ENCODE measurements around the gene SPATA6L.
"Not testable (repeated sequence)": the region's sequence is repeated elsewhere in the genome, so short reads cannot be mapped to it uniquely, and the experiment has no call there.

SPATA6L gene

DNA sequence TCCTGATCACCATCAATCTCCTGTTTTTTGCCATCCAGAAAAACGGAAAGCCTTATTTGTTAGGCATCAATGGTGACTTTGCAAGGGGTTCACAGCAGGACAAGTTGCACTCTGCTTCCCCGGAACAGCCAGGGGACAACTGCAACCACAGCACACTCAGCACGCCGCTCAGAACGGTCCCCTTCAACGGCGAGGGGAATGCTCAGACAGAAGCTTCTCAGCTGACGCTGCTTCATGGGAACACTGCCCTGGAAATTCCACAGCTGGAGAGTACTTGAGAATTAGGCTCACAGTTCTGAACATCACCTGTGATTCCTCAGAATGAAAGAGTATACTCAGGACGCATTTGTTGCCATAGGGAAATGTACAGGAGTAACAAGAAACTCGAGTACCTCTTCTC is 44.3 kb downstream of the SPATA6L start:
- no peak for DNase-seq

DNA sequence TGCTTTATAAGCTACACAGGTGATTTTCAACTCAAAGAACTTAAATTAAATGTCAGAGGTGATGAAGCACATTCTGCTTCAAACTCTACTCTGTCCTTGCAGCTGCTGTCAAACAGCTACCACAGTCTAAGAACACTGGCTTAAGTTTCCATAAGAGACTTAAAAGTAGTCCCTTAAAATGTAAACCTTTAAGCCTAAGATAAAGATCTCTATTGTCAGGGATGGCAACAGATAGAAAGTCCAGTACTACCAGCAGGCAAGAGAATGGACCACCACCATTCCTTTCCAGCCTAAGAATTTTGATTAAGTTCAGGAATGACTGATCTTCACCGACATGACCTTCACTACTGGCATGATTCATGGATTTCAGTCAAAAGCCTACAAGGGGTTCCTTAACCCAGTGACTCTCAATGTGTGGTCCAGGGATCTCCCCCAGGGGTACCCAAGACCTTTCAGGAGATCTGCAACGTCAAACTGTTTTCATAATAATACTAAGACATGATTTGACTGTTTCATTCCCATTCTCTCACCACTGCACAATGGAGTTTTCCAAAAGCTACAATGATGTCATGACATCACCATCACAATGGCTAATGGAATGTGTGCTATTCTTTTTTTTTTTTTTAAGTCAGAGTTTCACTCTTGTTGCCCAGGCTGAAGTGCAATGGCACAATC is 45.3 kb downstream of the SPATA6L start:
- no peak for DNase-seq

DNA sequence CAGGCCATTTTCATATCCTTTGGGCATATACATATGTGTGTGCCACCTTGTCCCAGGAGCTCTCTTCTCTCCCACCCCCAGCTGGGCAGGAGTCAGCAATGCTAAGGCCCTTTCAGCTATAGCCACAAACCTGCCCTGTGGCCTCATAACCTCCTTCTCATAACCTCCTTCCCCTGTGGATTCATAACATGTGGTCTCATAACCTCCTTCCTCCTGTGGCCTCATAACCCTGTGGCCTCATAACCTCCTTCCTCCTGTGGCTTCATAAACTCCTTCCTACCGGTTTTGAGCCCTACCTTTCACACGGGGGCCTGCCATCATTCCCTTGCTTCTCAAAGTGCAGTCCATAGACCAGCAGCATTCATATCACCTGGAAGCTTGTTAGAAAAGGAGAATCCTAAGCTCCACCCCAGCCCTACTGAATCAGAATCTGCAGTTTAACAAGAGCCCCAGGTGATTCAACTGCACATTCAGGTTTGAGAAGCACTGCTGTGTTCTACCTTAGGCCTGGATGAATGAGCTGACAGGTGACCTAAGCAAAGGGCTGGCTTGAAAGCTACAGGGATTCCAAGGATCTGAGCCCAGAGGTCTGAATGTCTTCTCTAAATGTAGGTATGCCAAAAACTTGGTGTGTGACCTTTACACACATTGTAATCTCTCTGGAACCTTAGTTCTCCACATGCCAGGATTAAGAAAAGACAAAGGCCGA is 46.1 kb downstream of the SPATA6L start:
- DNase-seq: no peak

DNA sequence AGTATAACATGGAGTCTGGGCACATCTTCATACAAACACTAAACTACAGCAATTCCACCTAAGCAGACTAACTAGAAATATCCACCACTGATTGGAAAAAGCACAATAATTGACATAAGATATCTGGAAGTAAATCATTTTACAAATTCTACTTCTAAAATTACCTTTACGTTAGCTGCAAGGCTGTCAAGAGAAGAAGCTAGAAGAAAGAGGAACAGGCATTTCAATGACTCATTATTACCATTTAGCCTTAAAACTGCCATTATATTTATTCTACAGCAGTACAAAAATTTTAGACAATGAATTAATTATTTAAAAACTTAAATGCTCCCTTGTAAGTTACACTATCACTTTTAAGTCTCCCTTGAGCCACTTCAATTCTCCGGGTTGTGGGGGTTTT is 47.6 kb downstream of the SPATA6L start:
- DNase-seq: no peak

DNA sequence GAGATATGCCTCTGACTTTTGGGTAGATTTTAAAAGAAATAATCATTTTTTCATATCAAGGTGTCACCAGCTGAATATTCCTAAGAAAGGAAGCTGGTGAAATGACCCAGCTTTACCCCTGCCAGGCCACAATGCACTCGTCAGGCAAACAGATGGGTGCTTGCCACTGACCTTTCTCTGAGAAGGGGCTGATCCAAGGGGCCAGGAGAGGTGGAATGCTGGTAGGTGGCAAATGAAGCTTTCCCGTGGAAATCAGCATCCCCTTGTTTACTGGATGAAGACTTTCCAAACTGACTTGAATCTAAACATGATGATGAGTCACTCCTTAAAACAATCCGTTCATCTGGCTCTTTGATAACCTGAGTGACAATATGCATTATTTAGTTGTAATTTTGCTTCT is 48.5 kb downstream of the SPATA6L start:
- DNase-seq: no peak

DNA sequence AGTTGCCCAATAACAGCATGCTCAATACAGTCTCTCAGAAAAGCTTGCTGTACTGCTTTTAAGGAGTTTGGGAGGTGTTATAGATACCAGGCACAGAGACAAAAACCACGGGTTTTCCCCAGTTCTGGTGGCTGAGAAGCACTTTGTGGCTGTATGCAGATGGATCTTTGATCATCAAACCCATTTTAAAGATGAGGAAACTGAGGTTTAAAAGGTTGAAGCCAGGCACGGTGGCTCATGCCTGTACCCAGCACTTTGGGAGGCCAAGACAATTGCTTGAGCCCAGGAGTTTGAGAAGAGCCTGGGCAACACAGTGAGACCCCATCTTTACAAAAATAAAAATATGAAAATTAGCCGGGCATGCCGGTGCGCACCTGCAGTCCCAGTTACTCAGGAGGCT is 50.5 kb downstream of the SPATA6L start:
- no peak for DNase-seq

DNA sequence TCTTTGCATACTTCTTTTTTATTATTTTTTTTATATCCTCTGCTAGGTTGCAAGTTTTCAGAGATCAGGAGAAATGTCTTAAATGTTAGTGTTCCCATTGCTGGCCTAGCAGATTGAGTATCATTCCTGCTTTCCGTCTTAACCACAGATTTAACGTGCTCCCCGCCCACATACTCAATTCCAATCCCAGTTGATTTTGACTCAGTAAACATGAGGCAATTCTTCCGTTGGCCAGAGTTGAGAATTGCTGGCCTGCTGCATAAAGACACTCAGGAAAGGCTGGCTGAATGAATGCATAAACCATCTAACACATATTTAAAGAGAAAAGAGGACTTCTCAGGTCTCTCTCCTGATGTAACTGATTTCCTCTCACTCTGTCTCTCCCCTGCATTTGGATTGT is 51.0 kb downstream of the SPATA6L start:
- DNase-seq: no peak

DNA sequence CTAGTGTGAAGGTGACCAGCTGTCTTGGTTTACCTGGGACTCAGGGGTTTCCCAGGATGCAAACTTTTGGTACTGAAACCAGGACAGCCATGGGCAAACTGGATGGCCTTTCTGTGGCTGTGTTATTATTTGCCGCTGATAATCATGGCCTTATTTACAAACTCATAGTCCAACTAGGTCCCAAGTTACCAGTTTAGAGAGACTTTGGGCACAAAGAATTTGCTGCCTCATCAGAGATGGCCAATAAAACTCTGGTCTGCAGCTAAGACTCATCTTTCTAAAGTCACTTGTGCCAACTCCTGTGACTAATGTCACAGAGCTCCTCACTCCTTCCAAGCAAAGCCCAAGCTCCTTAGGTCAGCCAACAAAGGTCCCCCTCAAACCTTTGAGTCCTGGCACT is 51.7 kb downstream of the SPATA6L start:
- DNase-seq: no peak

DNA sequence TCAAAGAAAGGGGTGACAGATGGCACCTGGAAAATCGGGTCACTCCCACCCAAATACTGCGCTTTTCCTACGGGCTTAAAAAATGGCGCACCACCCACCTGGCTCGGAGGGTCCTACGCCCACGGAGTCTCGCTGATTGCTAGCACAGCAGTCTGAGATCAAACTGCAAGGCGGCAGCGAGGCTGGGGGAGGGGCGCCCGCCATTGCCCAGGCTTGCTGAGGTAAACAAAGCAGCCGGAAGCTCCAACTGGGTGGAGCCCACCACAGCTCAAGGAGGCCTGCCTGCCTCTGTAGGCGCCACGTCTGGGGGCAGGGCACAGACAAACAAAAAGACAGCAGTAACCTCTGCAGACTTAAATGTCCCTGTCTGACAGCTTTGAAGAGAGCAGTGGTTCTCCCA is 60.2 kb downstream of the SPATA6L start:
- DNase-seq: not testable (repeated sequence)

DNA sequence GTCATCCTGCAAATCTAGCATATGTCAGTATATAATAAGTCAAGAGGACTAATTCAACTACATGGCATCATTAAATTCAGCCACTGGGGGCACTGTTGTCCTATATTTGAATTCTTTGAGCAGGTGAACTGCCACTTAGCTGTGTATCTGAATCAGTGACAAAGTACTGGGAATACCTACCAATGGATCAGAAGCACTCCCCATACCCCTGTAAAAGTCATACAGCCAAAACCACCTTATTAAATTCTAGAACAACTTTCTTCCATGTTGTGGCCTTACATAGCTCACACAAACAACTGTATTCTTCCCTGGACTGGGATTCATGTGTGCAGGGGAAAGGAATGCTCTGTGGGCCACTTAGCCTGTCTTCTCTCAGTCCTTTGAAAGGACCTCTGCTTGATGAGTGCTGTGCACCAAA is 61.6 kb downstream of the SPATA6L start:
- DNase-seq: peak; percentile 70

DNA sequence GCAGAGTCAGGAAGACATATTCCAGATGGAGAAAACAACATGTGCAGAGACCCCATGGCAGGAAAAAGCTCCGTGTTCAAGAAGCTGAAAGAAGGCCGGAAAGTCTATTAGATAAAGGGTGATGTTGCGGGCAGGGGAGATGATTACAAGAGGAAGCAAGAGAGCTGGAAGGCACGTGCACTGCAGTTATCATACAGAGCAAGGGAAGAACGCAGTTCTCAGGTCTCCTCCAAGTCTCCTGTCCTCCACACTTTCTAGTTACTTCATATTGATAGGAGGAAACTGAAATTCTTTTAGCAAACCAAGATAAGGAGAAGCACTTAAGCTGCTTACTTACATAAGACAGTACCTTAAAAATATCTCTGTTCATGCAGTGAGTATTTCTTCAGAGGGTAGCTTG is 62.5 kb downstream of the SPATA6L start:
- no peak for DNase-seq

DNA sequence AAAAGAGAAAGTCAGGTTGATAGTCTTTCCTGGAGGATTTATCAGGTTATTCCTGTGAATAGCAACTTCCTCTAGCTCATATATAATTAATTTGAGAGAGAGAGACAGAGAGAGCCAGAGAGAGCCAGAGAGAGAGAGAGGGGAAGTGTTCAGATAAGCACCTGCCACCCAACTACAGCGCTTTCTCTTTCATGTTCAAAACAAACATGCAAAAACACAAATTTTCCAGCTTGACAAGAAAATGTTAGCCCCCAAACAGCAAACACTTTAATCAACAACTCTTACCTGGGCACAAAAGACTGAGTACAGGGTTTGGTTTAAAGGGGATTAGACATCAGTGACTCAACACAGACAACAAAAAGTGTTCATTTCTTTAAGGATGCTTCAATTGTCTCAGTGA is 65.9 kb downstream of the SPATA6L start:
- DNase-seq: no peak

DNA sequence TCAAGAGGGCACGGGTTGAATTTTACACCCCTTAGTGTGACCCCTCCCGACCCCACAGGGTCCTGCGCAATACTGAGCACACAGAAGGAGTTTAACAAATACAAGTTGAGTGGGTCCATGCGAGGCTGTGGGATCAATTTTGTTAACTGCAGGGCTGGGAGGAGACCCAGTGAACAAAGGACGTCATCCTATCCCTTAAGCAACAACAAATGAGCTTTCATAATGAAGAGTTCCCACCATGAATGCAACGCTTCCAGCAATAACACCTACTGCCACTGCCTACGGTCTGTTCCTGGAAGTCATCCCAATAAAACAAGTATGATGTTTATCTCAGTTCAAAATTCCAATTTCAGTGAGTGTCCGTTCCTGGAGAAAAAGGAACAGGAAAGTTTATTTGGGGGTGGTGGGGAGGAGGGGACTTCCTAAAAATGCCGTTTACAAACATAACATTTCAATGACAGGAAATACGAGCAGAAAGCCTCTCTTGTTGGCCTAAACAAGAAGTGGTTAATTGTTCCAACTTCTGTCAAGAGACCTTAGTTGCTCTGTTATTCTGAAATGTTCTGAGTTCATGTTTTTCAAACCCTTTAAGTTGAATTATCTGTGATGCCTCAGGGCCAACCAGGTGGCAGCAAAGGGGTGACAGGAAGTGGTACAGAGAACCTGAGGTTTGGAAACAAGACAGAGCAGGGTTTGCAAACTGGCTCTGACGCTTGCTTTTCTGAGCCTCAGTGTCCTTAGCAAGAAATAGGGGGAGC is 69.9 kb downstream of the SPATA6L start:
- DNase-seq: no peak

DNA sequence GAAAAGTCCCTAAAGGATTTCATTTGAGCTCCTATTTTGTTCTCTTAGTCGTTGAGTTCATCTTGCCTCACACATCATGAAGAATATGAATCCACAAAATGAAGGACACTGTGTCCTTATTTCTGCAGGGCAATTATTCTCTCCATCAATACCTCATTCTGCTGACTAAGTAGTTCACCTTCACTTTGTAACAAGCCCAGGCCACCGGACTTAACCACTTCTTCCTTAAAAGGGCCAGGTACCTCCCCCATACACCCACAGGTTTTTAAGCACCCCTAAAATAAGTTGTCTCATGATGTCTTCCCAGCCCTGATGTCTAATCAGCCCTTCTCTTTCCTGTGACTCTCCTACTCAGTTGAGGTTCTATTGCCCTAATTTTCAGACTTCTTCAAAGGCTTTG is 71.3 kb downstream of the SPATA6L start:
- no peak for DNase-seq

DNA sequence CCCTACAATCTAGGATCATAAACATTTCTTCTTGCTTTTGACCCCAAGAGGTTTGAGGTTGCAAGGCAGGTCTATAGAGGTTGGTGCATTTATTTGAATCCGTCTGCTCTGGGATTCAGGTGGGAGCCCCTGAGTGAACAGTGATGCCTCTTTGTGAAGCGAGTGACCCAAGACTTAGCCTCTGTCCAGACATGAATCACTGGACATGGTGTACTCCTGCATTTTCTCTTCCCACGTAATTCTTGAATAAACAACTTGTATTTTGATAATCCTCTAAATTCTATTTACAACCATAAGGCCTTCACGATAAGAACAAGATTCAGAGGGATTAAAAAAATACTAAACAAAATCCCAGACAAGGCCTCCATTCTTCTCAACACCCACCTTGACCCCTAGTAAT is 71.7 kb downstream of the SPATA6L start:
- DNase-seq: no peak

DNA sequence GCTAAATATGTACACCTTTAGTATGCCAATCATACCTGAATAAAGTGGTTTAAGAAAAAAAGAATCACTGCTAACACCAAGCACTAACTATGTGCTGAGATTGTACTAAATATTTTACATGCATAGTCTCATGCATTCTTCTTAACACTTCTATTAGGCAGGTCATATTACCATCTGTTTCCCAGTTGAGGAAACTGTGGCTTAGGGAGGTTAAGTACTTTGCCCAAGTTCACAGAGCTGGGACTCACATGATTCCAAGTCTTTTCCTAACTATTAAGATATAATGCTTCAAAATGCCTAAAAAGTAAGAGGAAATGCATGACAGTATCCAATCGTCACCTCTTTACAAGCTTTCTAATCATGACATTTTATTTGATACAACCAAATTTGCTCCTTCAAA is 73.4 kb downstream of the SPATA6L start:
- no peak for DNase-seq

DNA sequence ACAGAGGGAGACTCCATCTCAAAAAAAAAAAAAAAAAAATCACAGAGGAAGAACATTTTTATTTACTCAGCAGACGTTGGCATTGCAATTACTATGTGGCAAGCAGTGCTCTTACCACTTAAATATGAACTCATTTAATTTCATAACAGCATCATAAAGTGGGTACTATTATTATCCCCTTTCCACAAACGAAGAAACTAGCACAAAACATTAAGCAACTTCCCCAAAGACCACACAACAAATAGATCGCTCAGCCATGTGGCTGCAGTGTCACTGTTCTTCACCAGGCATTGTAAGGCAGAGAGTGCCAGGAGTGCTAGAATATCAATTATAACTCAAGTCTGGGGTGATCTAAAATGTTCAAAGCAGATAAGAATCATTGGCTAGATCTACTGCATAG is 74.0 kb downstream of the SPATA6L start:
- DNase-seq: no peak

DNA sequence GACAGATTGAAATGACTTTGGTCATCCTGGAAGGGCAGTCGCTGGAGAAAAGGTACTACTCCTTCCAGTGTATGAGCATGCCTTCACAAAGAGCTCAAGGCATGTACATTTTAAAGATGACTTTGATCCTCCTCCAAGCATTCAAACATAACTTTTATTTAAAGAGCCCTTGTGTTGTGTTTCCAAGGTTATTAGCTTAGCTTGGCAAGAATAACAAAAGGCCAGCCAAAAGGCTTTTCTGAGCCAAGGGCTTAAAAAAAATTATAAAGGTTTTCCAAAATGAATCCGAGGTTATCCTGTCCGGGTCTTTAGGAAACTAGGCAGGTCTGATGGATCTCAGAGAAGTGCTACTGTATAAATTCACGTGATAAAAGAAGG is 75.2 kb downstream of the SPATA6L start:
- DNase-seq: no peak

DNA sequence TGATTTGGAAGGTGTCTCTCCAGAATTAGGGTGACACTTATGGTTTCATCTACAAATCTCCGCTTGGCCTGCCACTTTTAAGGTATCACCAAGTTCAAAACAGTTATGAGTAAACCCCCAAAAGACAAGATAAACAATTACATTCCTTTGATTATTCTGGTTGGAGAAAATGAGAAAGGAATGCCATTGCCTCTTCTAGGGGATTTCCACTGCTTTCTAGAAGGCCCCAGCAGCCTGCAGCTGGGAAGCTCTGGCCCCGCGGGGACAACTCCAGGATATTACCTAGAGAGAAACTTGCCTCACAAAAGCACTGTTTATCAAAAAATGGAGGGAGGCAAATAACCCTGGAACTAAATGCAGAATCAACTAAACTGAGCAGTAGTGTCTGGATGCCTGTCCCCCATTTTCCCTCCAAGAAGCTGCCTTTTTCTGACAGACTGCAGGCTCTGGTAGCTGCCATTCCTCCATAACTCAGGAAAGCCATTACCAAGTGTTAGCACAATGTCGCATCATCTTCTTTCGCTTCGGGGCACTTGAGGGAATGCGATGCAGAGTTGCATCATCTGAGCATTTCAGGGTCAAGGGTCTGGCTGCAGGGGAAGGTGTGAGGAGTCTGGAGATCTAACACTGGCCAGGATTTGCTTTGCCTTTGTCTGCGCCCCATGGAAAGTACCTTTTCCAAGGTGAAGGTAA is 75.7 kb downstream of the SPATA6L start:
- no peak for DNase-seq

DNA sequence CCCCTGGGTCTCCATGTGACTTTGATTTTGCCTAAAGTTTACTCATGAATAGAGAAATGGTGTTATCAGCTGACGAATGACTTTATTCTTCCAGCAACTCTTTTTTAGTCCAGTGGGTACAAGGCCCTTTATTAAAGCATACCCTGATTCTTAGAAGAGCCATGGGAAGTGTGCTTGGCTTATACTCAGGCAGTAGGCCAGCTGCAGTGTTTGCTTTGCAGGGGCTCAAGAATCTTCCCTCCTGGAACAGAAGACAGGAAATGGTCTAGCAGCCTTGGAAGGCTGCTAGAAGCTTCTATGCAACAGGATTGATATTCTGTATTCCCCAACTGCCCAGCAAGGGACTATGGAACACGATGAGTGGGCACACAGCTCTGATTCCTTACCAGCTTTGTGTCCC is 77.6 kb downstream of the SPATA6L start:
- no peak for DNase-seq

DNA sequence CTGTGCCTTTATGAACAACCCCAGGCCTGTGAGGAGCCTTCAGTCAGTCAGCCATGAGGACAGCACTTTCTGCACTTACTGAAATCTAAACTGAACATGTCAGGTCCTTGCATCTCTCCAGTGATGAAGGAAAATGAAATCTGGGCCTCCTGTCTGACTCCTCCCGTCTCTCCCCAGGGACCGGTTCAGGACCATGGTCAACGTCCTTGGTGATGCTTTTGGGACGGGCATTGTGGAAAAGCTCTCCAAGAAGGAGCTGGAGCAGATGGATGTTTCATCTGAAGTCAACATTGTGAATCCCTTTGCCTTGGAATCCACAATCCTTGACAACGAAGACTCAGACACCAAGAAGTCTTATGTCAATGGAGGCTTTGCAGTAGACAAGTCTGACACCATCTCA is 81.1 kb downstream of the SPATA6L start:
- no peak for DNase-seq

DNA sequence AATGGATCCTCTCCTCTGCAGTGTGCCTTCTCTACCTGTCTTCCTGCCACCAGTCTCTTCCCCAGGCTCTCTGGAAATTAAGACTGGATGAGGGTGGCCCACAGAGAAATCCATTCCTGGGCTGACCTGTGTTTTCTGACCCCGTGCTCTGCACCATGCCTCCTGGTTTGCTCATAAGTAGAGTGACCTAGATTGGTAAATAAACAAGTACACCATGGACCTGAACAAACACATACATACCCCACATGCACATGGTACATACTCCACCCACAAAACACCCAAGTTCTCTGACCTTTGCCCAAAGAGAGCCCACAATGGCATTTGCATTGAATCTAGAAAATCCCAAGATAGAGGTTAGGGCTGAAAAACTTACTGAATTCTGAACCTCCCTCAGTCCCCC is 81.6 kb downstream of the SPATA6L start:
- DNase-seq: no peak

DNA sequence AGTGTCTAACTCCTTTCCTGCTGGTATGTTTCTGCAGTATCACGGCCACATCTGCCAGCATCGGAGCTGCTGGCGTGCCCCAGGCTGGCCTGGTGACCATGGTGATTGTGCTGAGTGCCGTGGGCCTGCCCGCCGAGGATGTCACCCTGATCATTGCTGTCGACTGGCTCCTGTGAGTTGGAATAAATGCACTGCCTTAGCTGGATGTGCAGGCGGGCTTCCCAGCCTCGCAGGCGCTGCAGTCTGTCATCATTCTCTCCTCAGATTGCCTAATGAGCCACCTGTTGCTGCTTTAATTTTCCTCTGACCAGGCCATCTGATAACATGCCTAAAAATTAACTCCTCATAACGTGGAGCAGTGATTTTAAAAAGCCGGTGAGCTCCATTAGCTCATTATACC is 83.3 kb downstream of the SPATA6L start:
- DNase-seq: no peak

Measured in COR-L47 (cell line).